ENCODE measurements around the gene FUOM. TPM values are rescaled to one million over a fixed set of nuclear protein-coding genes. Genes with fewer than 3 reads are reported as not detected.

FUOM gene
- total RNA-seq, 2 donors from 2014 or later, result 13.1 to 26.1 TPM

DNA sequence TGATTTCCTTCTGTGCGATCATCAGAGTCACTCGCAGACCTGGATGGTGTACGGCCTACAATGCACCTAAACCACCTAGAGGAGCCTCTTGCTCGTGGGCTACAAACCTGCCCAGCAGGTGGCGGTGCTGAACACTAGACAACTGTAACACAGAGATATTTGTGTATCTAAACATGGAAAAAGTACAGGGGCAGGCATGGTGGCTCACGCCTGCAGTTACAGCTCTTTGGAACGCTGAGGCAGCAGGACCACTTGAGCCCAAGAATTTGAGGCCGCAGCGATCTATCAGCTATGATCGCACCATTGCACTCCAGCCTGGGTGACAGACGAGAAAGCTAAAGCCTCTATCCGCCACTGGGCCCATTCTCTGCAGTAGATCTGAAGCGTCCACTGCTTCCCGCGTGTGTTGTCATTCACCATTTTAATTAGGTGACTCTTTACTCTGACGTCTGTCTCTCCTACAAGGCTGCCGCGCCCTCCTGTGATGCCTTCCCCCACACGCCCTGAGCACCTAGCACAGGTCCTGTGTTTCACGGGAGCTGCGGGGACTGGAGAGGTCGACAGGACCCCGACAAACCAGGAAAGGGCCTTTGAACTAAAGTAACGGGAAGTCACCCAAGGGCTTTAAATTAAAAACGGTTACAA lies 49.9 kb downstream of the FUOM start:
- DNase-seq (ENCODE audit: low spot score) (no peak), ATAC-seq (ENCODE audit: insufficient number of reproducible peaks, low FRiP score, low read depth) (no peak)
- H3K36me3 ChIP-seq, result peaks cover 19% of the 10 kb centered on the region
- peaks cover 7 to 30% of the 10 kb centered on the region in 2 donors for H3K4me1 ChIP-seq (ENCODE audit: control insufficient read depth in 1 of 2, low read depth in 2 of 2)
- H3K9me3 ChIP-seq, result no peaks in the 10 kb centered on the region
- peak overlapping the region; percentile 96 to 97 for H3K27ac ChIP-seq
- TF ChIP-seq, protein P1, sequence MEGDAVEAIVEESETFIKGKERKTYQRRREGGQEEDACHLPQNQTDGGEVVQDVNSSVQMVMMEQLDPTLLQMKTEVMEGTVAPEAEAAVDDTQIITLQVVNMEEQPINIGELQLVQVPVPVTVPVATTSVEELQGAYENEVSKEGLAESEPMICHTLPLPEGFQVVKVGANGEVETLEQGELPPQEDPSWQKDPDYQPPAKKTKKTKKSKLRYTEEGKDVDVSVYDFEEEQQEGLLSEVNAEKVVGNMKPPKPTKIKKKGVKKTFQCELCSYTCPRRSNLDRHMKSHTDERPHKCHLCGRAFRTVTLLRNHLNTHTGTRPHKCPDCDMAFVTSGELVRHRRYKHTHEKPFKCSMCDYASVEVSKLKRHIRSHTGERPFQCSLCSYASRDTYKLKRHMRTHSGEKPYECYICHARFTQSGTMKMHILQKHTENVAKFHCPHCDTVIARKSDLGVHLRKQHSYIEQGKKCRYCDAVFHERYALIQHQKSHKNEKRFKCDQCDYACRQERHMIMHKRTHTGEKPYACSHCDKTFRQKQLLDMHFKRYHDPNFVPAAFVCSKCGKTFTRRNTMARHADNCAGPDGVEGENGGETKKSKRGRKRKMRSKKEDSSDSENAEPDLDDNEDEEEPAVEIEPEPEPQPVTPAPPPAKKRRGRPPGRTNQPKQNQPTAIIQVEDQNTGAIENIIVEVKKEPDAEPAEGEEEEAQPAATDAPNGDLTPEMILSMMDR (IDR thresholded peaks at IDR 0.05), result peak; percentile 22
- H3K27me3 ChIP-seq (replicated peaks; ENCODE audit: insufficient read depth), result no peaks in the 10 kb centered on the region
- peak overlapping the region; percentile 85 for H3K4me3 ChIP-seq

DNA sequence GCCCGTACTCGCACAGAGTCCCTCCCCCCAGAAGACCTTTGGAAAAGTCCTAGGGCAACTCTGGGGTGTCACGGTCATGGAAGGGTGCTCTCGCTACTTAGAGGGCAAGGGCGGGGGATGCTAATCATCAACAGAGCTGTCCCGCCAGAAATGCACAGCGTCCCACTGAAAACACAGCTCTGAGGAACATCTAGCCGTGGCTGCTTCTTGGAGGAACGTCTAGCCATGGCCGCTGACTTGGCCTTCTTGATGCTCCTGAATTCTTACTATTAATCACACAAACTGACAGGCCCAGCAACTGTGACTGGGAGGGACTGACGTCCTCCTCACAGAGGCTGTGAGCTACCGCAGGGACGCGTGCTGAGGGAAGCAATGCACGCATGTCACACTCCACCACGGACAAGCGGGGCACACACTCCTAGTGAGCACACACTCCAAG lies 50.9 kb downstream of the FUOM start:
- TF ChIP-seq, protein P1 (IDR thresholded peaks at IDR 0.05), result no peak

DNA sequence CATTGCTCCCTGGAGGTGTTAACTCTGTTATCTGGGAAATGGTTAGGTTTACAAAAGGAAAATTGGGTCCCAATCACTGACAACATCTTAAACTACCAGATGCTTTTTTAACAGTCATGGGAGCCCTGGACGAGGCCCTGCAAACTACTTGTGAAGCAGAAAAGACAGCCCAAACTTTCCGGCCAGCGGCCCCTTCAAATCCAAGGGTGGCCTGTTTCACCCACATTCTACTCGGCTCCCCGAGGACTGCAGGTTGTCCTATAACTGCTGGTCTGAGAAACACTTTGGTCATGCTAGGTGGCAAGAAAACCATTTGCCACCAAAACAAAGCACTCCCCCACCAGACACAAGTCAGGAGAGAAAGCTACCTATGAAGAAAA lies 51.7 kb downstream of the FUOM start:
- H3K27ac ChIP-seq, result peak overlapping the region in 1 of 2 donors; percentile 39
- no peak overlapping the region for H3K4me3 ChIP-seq
- DNase-seq (ENCODE audit: low spot score), result no peak

More for the DNA sequence above, 50.9 kb downstream of the FUOM start:
- Histone ChIP-seq H3K36me3 (peaks cover 18% of the 10 kb centered on the region), H3K4me3 (no peak overlapping the region), H3K27me3 (replicated peaks; ENCODE audit: insufficient read depth) (no peaks in the 10 kb centered on the region), H3K27ac (peak overlapping the region in 1 of 2 donors; percentile 39), H3K4me1 (ENCODE audit: control insufficient read depth in 1 of 2, low read depth in 2 of 2) (peaks cover 7 to 30% of the 10 kb centered on the region in 2 donors), H3K9me3 (no peaks in the 10 kb centered on the region)
- DNase-seq (ENCODE audit: low spot score) (no peak), ATAC-seq (ENCODE audit: insufficient number of reproducible peaks, low FRiP score, low read depth) (no peak)

More for the DNA sequence above, 51.7 kb downstream of the FUOM start:
- Histone ChIP-seq H3K27me3 (replicated peaks; ENCODE audit: insufficient read depth) (no peaks in the 10 kb centered on the region), H3K36me3 (peaks cover 17% of the 10 kb centered on the region), H3K4me1 (ENCODE audit: control insufficient read depth in 1 of 2, low read depth in 2 of 2) (peaks cover 7 to 30% of the 10 kb centered on the region in 2 donors), H3K9me3 (no peaks in the 10 kb centered on the region)
- TF ChIP-seq, protein P1 (IDR thresholded peaks at IDR 0.05), result no peak
- ATAC-seq (ENCODE audit: insufficient number of reproducible peaks, low FRiP score, low read depth), result no peak

Other genes with a start within 250 kb of the FUOM start
- under 1 TPM; 0.14 to 0.95 TPM for gene KNDC1, start 197.8 kb downstream of the FUOM start, total RNA-seq
- gene UTF1, start 127.8 kb downstream of the FUOM start, total RNA-seq, result not detected
- 1 to 10 TPM; 5.1 to 9.5 TPM for gene VENTX, start 120.2 kb downstream of the FUOM start, total RNA-seq
- gene ADAM8, start 81.2 kb downstream of the FUOM start, total RNA-seq, result 10 to 100 TPM in 1 of 2 donors, 1 to 10 TPM in 1; 7.2 to 14.0 TPM
- 10 to 100 TPM; 51.2 to 65.5 TPM for gene TUBGCP2, start 49.1 kb downstream of the FUOM start, total RNA-seq
- gene ZNF511, start 49.1 kb downstream of the FUOM start, total RNA-seq, result 10 to 100 TPM; 20.0 to 33.2 TPM
- not detected for gene CALY, start 21.1 kb downstream of the FUOM start, total RNA-seq
- not detected for gene PRAP1, start 10.6 kb downstream of the FUOM start, total RNA-seq
- gene ECHS1, start 15.3 kb upstream of the FUOM start, total RNA-seq, result 10 to 100 TPM; 27.5 to 64.6 TPM
- 1 to 10 TPM; 7.0 to 9.1 TPM for gene PAOX, start 21.2 kb upstream of the FUOM start, total RNA-seq
- 10 to 100 TPM; 18.0 to 18.6 TPM for gene MTG1, start 36.1 kb upstream of the FUOM start, total RNA-seq
- gene SPRN, start 66.6 kb upstream of the FUOM start, total RNA-seq, result not detected
- gene SCART1, start 95.9 kb upstream of the FUOM start, total RNA-seq, result 10 to 100 TPM; 10.6 to 12.1 TPM
- gene CYP2E1, start 169.3 kb upstream of the FUOM start, total RNA-seq, result 1 to 10 TPM; 2.9 to 5.3 TPM
- gene SYCE1, start 207.6 kb upstream of the FUOM start, total RNA-seq, result 1 to 10 TPM in 1 of 2 donors, not detected in 1; 1.8 TPM

Measured in thoracic aorta (tissue), 2 donors.